ENCODE data around the gene DDN.

The DDN gene

DNA sequence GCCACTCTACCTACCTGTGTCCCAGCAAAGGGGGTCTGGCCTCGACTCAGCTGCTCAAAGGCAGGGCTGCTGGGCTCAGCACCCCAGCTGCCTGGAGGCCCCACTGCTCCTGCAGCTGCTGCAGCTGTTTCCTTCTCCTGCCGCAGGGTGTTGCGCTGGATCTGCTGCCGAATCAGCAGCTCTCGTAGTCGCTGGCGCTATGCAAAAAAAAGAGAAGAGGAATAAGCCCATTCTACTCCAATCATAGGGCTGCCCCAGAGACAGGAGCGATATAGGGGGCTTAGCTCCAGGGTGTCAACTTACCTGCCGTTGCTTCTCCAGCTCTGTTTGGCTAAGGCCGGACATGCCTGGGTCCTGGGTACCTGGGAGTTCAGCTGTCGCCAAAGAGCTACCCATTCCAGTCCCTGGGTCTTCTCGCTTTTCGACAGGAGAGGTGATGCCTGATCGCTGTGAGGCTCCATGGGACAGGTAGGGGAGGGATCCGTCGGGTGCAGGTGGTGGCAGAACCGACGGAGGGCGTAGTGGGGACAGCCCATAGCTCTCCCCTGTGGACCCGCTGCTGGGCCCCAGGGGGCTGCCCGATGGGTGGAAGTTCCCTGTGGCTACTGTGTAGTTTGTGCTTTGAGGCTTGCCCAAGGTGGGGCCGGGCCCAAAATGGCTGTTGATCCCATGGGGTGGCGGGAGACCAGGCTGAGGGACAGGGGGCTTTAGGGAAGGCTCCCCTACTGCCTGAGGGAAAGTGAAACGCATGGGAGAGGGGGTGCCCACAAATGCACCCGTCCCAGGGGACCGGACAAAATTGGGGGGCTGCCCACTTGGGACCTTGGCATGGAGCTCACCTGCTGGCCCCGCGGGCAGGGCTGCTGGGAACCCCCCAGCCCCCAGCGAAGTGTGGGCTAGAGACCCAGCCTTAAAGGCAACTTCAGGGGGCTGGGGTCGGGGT, 40.5 kb upstream of the DDN start:
- no peaks in the 10 kb centered on the region for H3K27me3 ChIP-seq (ENCODE audit: control insufficient read depth in 5 of 5, insufficient read depth in 4 of 5, low read length in 5 of 5)
- H3K27ac ChIP-seq (ENCODE audit: low read depth, low read length) = no peak overlapping the region
- H3K4me3 ChIP-seq (ENCODE audit: low read depth in 1 of 5, low read length in 5 of 5) = no peak overlapping the region
- H3K4me1 ChIP-seq (ENCODE audit: control insufficient read depth in 5 of 5, insufficient read depth in 5 of 5, low read length in 5 of 5) = no peaks in the 10 kb centered on the region
- H3K36me3 ChIP-seq (ENCODE audit: control insufficient read depth in 5 of 5, insufficient read depth in 5 of 5, low read length in 5 of 5) = peaks cover 2 to 92% (median 89%) of the 10 kb centered on the region in 5 donors
- H3K9me3 ChIP-seq (ENCODE audit: control insufficient read depth in 5 of 5, low read length in 5 of 5) = no peaks in the 10 kb centered on the region
- H3K9ac ChIP-seq (ENCODE audit: low read length in 5 of 5) = no peak overlapping the region

DNA sequence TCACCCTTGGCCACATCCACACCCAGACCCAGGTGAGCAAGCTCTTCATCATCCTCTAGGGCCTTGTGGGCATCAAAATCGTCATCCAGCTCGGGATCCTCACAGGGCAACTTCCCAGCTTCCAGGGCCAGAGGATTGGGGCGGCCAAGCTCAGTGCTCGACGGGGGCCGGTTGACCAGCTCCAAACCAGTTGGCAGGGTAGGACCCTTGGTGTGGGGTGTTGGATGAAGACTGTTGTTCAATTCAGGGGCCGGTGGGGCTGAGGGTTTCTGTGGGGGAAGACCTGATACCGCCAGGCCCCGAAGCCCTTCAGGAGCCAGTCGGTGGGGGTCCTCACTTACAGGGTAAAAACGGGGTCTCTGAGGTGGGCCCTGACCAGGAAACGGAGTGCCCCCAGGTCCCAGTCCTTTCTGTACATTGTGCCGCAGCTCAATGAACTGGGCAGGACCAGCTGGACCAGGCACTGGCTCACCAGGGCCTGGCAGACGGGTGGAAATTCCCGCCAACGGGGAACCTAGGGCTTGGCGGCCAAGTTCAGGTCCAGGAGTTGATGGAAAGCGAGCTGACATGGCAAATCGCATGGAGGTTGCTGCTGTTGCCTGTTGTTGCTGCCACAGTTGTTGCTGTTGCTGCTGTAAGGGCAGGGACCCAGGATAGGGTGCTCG, 39.2 kb upstream of the DDN start:
- Histone ChIP-seq H3K4me3 (ENCODE audit: low read depth in 1 of 5, low read length in 5 of 5) (no peak overlapping the region), H3K27me3 (ENCODE audit: control insufficient read depth in 5 of 5, insufficient read depth in 4 of 5, low read length in 5 of 5) (no peaks in the 10 kb centered on the region), H3K36me3 (ENCODE audit: control insufficient read depth in 5 of 5, insufficient read depth in 5 of 5, low read length in 5 of 5) (peaks cover 2 to 92% (median 89%) of the 10 kb centered on the region in 5 donors), H3K4me1 (ENCODE audit: control insufficient read depth in 5 of 5, insufficient read depth in 5 of 5, low read length in 5 of 5) (no peaks in the 10 kb centered on the region), H3K9me3 (ENCODE audit: control insufficient read depth in 5 of 5, low read length in 5 of 5) (no peaks in the 10 kb centered on the region), H3K27ac (ENCODE audit: low read depth, low read length) (no peak overlapping the region), H3K9ac (ENCODE audit: low read length in 5 of 5) (no peak overlapping the region)

DNA sequence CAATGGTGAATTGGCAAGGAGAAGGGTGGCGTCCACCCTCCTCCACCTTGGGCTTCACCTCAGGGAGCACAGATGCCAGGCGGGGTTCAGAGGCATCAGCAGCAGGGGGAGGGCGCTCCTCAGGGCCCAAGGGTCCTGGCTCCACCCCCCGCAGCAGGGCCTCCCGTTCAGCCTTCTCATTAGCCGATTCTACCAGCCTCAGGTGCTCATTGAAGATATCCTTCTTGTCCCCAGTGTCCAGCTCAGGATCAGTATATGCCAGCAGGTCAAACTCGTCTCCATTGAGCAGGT, 38.7 kb upstream of the DDN start:
- H3K9me3 ChIP-seq (ENCODE audit: control insufficient read depth in 5 of 5, low read length in 5 of 5) = no peaks in the 10 kb centered on the region
- no peaks in the 10 kb centered on the region for H3K4me1 ChIP-seq (ENCODE audit: control insufficient read depth in 5 of 5, insufficient read depth in 5 of 5, low read length in 5 of 5)

DNA sequence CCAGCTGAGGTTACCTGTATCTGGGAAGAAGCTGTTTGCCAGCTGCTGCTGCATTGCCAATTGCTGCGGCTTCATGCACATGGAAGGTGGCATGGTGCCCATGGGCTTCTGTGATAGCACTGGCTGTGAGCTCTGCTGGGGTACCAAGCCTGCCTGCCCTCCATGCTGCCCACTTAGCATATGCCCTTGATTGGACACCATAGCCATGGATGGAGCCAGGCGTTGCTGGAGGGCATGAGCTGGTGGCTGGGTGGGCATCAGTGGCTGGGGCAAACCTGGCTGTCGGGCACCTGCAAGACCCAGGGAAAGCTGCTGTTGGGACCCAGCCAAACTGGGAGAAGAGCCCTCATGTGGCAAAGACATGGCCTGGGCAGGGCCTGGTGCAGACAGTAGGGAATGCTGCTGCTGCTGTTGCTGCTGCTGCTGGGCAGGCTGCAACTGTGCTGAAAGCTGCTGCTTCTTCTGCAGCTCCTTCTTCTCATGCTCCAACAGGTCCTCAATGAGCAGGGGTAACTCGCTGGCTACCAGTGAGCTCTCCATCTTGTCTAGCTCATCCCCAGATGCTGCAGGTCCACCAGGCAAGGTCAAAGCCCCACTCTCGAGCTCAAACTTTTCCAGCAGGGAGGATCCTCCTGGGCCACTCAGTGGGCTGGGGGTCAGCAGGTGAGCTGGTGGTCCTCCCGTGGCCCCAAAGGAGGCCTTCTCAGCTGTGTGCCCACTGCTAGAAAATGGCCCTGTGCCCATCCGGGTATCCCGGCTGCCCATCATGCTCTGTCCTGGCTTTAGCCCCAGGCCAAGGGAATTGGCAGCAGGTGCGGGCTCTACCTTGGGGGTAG, 38.2 kb upstream of the DDN start:
- Histone ChIP-seq H3K27ac (ENCODE audit: low read depth, low read length) (no peak overlapping the region), H3K36me3 (ENCODE audit: control insufficient read depth in 5 of 5, insufficient read depth in 5 of 5, low read length in 5 of 5) (peaks cover 2 to 92% (median 89%) of the 10 kb centered on the region in 5 donors), H3K4me3 (ENCODE audit: low read depth in 1 of 5, low read length in 5 of 5) (no peak overlapping the region), H3K4me1 (ENCODE audit: control insufficient read depth in 5 of 5, insufficient read depth in 5 of 5, low read length in 5 of 5) (no peaks in the 10 kb centered on the region), H3K27me3 (ENCODE audit: control insufficient read depth in 5 of 5, insufficient read depth in 4 of 5, low read length in 5 of 5) (no peaks in the 10 kb centered on the region), H3K9ac (ENCODE audit: low read length in 5 of 5) (no peak overlapping the region), H3K9me3 (ENCODE audit: control insufficient read depth in 5 of 5, low read length in 5 of 5) (no peaks in the 10 kb centered on the region)

More for the DNA sequence above, 38.7 kb upstream of the DDN start:
- Histone ChIP-seq H3K27ac (ENCODE audit: low read depth, low read length) (no peak overlapping the region), H3K36me3 (ENCODE audit: control insufficient read depth in 5 of 5, insufficient read depth in 5 of 5, low read length in 5 of 5) (peaks cover 2 to 92% (median 89%) of the 10 kb centered on the region in 5 donors), H3K9ac (ENCODE audit: low read length in 5 of 5) (no peak overlapping the region), H3K27me3 (ENCODE audit: control insufficient read depth in 5 of 5, insufficient read depth in 4 of 5, low read length in 5 of 5) (no peaks in the 10 kb centered on the region), H3K4me3 (ENCODE audit: low read depth in 1 of 5, low read length in 5 of 5) (no peak overlapping the region)

DNA sequence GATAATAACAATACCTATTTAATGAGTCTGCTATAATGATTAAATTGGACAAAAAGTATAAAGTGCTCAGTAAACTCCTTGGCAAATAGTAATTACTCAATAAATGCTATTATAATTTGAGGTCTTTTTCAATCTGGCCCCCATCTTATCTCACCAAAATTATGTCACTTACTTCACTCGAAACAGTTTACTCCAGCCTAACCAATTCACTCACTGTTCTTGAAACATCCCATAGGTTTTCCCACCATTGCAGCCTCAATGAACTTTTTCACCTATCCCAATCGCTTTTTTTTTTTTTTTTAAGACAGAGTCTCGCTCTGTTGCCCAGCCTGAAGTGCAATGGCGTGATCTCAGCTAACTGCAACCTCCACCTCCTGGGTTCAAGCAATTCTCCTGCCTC, 36.9 kb upstream of the DDN start:
- Histone ChIP-seq H3K36me3 (ENCODE audit: control insufficient read depth in 5 of 5, insufficient read depth in 5 of 5, low read length in 5 of 5) (peaks cover 2 to 92% (median 89%) of the 10 kb centered on the region in 5 donors), H3K27me3 (ENCODE audit: control insufficient read depth in 5 of 5, insufficient read depth in 4 of 5, low read length in 5 of 5) (no peaks in the 10 kb centered on the region), H3K27ac (ENCODE audit: low read depth, low read length) (no peak overlapping the region), H3K9me3 (ENCODE audit: control insufficient read depth in 5 of 5, low read length in 5 of 5) (no peaks in the 10 kb centered on the region), H3K9ac (ENCODE audit: low read length in 5 of 5) (no peak overlapping the region), H3K4me3 (ENCODE audit: low read depth in 1 of 5, low read length in 5 of 5) (no peak overlapping the region), H3K4me1 (ENCODE audit: control insufficient read depth in 5 of 5, insufficient read depth in 5 of 5, low read length in 5 of 5) (no peaks in the 10 kb centered on the region)

DNA sequence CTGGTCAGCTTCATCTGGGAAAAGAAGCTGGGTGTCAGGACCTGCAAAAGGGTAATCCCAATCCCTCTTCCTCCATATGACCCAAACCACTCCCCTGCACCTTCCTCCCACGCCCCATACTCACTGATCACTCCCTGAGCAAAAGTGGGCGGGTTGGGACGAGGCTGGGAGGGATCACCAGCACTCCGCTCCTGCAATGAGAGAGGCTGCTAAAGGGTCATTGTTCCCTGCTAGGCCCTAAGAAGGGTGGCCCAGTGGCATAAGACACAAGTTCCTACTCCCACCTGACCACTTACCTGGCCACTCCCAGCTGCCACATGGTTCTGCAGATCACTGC, 35.1 kb upstream of the DDN start:
- no peaks in the 10 kb centered on the region for H3K27me3 ChIP-seq (ENCODE audit: control insufficient read depth in 5 of 5, insufficient read depth in 4 of 5, low read length in 5 of 5)
- no peaks in the 10 kb centered on the region for H3K9me3 ChIP-seq (ENCODE audit: control insufficient read depth in 5 of 5, low read length in 5 of 5)
- H3K4me3 ChIP-seq (ENCODE audit: low read depth in 1 of 5, low read length in 5 of 5) = no peak overlapping the region
- peaks cover 2 to 88% (median 80%) of the 10 kb centered on the region in 5 donors for H3K36me3 ChIP-seq (ENCODE audit: control insufficient read depth in 5 of 5, insufficient read depth in 5 of 5, low read length in 5 of 5)
- H3K9ac ChIP-seq (ENCODE audit: low read length in 5 of 5) = no peak overlapping the region
- no peak overlapping the region for H3K27ac ChIP-seq (ENCODE audit: low read depth, low read length)
- no peaks in the 10 kb centered on the region for H3K4me1 ChIP-seq (ENCODE audit: control insufficient read depth in 5 of 5, insufficient read depth in 5 of 5, low read length in 5 of 5)

DNA sequence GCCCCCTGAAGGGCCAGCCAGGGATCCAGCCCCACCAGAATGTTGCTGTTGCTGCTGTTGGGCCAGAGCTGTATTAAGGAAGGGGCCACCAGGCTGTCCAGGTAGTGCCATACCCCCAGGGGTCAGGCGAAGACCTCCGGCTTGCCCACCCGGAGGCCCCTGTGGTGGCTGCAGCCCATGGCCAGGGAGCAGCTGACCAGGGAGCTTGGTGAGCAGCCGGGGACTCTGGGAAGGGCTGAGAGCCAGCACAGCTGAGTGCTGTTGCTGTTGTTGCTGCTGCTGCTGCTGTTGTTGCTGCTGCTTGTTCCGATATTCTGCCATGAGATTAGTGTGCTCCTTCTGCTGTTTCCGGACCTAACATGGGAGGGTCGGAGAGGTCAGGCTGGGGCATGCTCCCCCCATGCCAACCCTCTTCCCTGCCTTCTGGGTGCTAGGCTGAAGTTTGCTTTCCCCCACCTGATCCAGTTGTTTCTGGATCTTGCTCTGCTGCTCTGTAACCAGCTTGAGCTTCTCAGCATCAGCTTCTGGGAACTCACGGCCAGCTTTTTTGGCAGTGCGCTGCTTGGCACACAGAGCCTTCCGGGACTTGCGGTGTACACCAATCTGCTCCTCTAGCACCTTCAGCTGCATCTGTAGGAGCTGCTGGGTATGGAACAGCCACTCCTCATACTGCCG, 34.6 kb upstream of the DDN start:
- Histone ChIP-seq H3K9me3 (ENCODE audit: control insufficient read depth in 5 of 5, low read length in 5 of 5) (no peaks in the 10 kb centered on the region), H3K27me3 (ENCODE audit: control insufficient read depth in 5 of 5, insufficient read depth in 4 of 5, low read length in 5 of 5) (no peaks in the 10 kb centered on the region), H3K4me3 (ENCODE audit: low read depth in 1 of 5, low read length in 5 of 5) (no peak overlapping the region), H3K4me1 (ENCODE audit: control insufficient read depth in 5 of 5, insufficient read depth in 5 of 5, low read length in 5 of 5) (no peaks in the 10 kb centered on the region), H3K27ac (ENCODE audit: low read depth, low read length) (no peak overlapping the region), H3K36me3 (ENCODE audit: control insufficient read depth in 5 of 5, insufficient read depth in 5 of 5, low read length in 5 of 5) (peaks cover 2 to 88% (median 80%) of the 10 kb centered on the region in 5 donors), H3K9ac (ENCODE audit: low read length in 5 of 5) (no peak overlapping the region)

DNA sequence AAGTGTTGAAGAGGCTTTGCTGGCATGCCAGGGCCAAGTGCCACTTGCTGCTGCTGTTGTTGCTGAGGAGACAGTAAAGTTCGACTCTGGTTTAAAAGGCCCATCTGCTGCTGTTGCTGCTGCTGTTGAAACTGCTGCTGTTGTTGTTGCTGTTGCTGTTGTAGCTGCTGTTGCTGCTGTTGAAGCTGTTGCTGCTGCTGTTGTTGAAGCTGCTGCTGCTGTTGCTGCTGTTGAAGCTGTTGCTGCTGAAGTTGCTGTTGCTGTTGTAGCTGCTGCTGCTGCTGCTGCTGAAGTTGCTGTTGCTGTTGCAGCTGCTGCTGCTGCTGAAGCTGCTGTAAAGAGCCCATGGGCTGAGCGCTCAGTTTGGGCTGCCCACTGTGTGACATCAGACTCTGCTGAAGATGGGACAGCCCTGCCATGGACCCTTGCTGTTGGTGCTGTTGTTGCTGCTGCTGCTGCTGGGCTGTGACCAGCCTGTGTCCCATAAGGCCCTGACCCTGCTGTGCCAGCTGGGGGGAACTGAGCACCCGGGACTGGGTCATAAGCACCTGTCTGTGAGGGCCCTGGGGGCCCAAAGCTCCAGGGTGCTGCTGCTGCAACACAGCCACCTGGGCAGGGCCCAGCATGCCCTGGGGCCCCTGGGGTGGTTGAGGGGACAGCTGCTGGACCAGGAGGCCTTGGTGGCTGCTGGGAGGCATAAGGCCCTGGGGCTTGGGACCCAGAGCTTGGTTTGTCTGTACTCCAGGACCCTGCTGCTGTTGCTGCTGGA, 33.7 kb upstream of the DDN start:
- no peak overlapping the region for H3K4me3 ChIP-seq (ENCODE audit: low read depth in 1 of 5, low read length in 5 of 5)
- no peaks in the 10 kb centered on the region for H3K9me3 ChIP-seq (ENCODE audit: control insufficient read depth in 5 of 5, low read length in 5 of 5)
- no peaks in the 10 kb centered on the region for H3K4me1 ChIP-seq (ENCODE audit: control insufficient read depth in 5 of 5, insufficient read depth in 5 of 5, low read length in 5 of 5)
- no peak overlapping the region for H3K27ac ChIP-seq (ENCODE audit: low read depth, low read length)
- no peak overlapping the region for H3K9ac ChIP-seq (ENCODE audit: low read length in 5 of 5)
- H3K36me3 ChIP-seq (ENCODE audit: control insufficient read depth in 5 of 5, insufficient read depth in 5 of 5, low read length in 5 of 5) = peaks cover 5 to 88% (median 80%) of the 10 kb centered on the region in 5 donors
- H3K27me3 ChIP-seq (ENCODE audit: control insufficient read depth in 5 of 5, insufficient read depth in 4 of 5, low read length in 5 of 5) = no peaks in the 10 kb centered on the region

DNA sequence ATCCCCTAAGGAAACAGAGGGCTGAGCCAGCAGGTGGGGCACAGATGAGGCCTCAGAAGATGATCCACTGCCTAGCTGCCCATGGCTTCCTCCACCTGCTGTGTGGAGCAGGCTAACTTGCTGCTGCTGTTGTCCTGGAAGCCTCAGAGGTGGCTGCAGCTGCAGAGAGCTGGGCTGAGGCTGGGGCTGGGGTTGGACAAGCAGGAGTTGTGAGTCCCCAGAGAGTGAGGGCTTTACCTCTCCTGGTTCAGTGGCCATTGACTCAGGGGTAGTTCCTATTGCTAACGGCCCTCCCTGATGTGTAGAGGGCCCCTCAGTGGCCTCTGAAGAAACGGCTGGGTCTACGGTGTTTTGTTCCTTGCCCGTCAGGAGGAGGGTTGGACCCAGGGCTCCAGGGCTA, 33.1 kb upstream of the DDN start:
- no peaks in the 10 kb centered on the region for H3K9me3 ChIP-seq (ENCODE audit: control insufficient read depth in 5 of 5, low read length in 5 of 5)
- H3K27ac ChIP-seq (ENCODE audit: low read depth, low read length) = no peak overlapping the region
- no peak overlapping the region for H3K9ac ChIP-seq (ENCODE audit: low read length in 5 of 5)
- no peaks in the 10 kb centered on the region for H3K27me3 ChIP-seq (ENCODE audit: control insufficient read depth in 5 of 5, insufficient read depth in 4 of 5, low read length in 5 of 5)
- H3K4me1 ChIP-seq (ENCODE audit: control insufficient read depth in 5 of 5, insufficient read depth in 5 of 5, low read length in 5 of 5) = no peaks in the 10 kb centered on the region
- H3K36me3 ChIP-seq (ENCODE audit: control insufficient read depth in 5 of 5, insufficient read depth in 5 of 5, low read length in 5 of 5) = peaks cover 5 to 88% (median 80%) of the 10 kb centered on the region in 5 donors
- H3K4me3 ChIP-seq (ENCODE audit: low read depth in 1 of 5, low read length in 5 of 5) = no peak overlapping the region
